KBM-7 (cell line): ENCODE measurements around the gene UTY.

Experiments
- DNase-seq: peaks from one replicate; pipeline ENCODE4 v3.0.0-alpha.2; 2015
- in situ Hi-C: fragments of 300-500 bp; cut with MboI; formaldehyde crosslinking; loops from 2 replicates; pipeline ENCODE4 v1.14.3; 2020; ENCODE audit warnings: low sequenced_read_pairs, low pct_unique_long_range_greater_than_20kb, mixed read lengths

Gene UTY

GRCh38 chrY:13479828-13480227, at the start of gene UTY:
Gene UTY (minus strand): TSS chrY:13480033. CDS start chrY:13479665, 368 bp downstream.
- DNase-seq: peak; percentile 92
- in situ Hi-C loops: no loop called here

GRCh38 chrY:13520474-13520873, 40.6 kb upstream of the UTY start:
- DNase-seq: no peak
- in situ Hi-C loops: no loop called here

GRCh38 chrY:13501215-13501614, 21.4 kb upstream of the UTY start:
- DNase-seq: peak; percentile 22

GRCh38 chrY:13493737-13494136, 13.9 kb upstream of the UTY start:
- in situ Hi-C loops: no loop called here
- no peak for DNase-seq

More at GRCh38 chrY:13501215-13501614, 21.4 kb upstream of the UTY start:
- in situ Hi-C loops: no loop called here

GRCh38 chrY:13492408-13492807, 12.6 kb upstream of the UTY start:
- in situ Hi-C loops: no loop called here
- DNase-seq: no peak

GRCh38 chrY:13488738-13489137, 8.9 kb upstream of the UTY start:
- DNase-seq: no peak
- in situ Hi-C loops: no loop called here

- in situ Hi-C loops: no loop called here
- peak; percentile 70 for DNase-seq
These were observed 617 bp downstream of the UTY start for GRCh38 chrY:13479121-13479711.

- in situ Hi-C loops: no loop called here
- DNase-seq: peak; percentile 87
These were observed 1.6 kb downstream of the UTY start for GRCh38 chrY:13478126-13478785.

- no peak for DNase-seq
- in situ Hi-C loops: no loop called here
These were observed 4.8 kb downstream of the UTY start for GRCh38 chrY:13474997-13475396.

- in situ Hi-C loops: no loop called here
- DNase-seq: no peak
These were observed 28.3 kb downstream of the UTY start for GRCh38 chrY:13451572-13451971.

- DNase-seq: no peak
- in situ Hi-C loops: no loop called here
These were observed 29.2 kb downstream of the UTY start for GRCh38 chrY:13450596-13451130.

- no peak for DNase-seq
- in situ Hi-C loops: loop anchor here (25.0 kb wide), 1 partner anchor 267 kb away; the partner anchor contains the start of gene TMSB4Y
These were observed 34.3 kb downstream of the UTY start for GRCh38 chrY:13445566-13445965.

GRCh38 chrY:13443146-13443545, 36.7 kb downstream of the UTY start:
- in situ Hi-C loops: loop anchor here (25.0 kb wide), 1 partner anchor 269 kb away; the partner anchor contains the start of gene TMSB4Y
- DNase-seq: no peak

- DNase-seq: no peak
- in situ Hi-C loops: loop anchor here (25.0 kb wide), 1 partner anchor 271 kb away; the partner anchor contains the start of gene TMSB4Y
These were observed 39.0 kb downstream of the UTY start for GRCh38 chrY:13440811-13441210.

GRCh38 chrY:13435968-13436937, 43.6 kb downstream of the UTY start:
- peak; percentile 77 for DNase-seq
- in situ Hi-C loops: loop anchor here (25.0 kb wide), 1 partner anchor 276 kb away; the partner anchor contains the start of gene TMSB4Y

GRCh38 chrY:13435206-13435967, 44.4 kb downstream of the UTY start:
- in situ Hi-C loops: loop anchor here (25.0 kb wide), 1 partner anchor 277 kb away; the partner anchor contains the start of gene TMSB4Y
- peak; percentile 39 for DNase-seq

- in situ Hi-C loops: loop anchor here (25.0 kb wide), 1 partner anchor 280 kb away; the partner anchor contains the start of gene TMSB4Y
- DNase-seq: peak; percentile 22
These were observed 47.4 kb downstream of the UTY start for GRCh38 chrY:13432293-13433025.

GRCh38 chrY:13429551-13429950, 50.3 kb downstream of the UTY start:
- in situ Hi-C loops: loop anchor here (25.0 kb wide), 1 partner anchor 283 kb away; the partner anchor contains the start of gene TMSB4Y
- DNase-seq: no peak
